Muscle of leg (tissue), 11 donors: ENCODE results near the gene PCDH9. TPM values are rescaled to one million over a fixed set of nuclear protein-coding genes. Genes with fewer than 3 reads are reported as not detected.
A peak's percentile ranks its signal among the peaks of the same experiment; 100 is the strongest.

Experiments used
- DNase-seq: peaks from one replicate; pipeline ENCODE4 v3.0.0; 2013
- H3K27ac ChIP-seq: one replicate; pipeline ENCODE4 v1.5.1; 2013; ENCODE audit warnings: mild to moderate bottlenecking, low read length, control low read depth
- H3K27me3 ChIP-seq: one replicate; pipeline ENCODE4 v1.6.1; 2013; ENCODE audit warnings: low read length; ENCODE audit not compliant: control insufficient read depth, insufficient read depth
- H3K36me3 ChIP-seq: one replicate; pipeline ENCODE4 v1.6.1; 2013; ENCODE audit warnings: low read length; ENCODE audit not compliant: control insufficient read depth, insufficient read depth
- H3K4me1 ChIP-seq: one replicate; pipeline ENCODE4 v1.6.1; 2013; ENCODE audit warnings: low read length; ENCODE audit not compliant: control insufficient read depth, insufficient read depth
- H3K4me3 ChIP-seq: one replicate; pipeline ENCODE4 v1.5.1; 2013; ENCODE audit warnings: low read length, control low read depth
- H3K9me3 ChIP-seq: replicated peaks from 2 replicates; pipeline ENCODE4 v1.6.1; 2013; ENCODE audit warnings: low read depth, low read length; ENCODE audit not compliant: control insufficient read depth
- WGBS: methylation state at CpG from one replicate; pipeline ENCODE4 v1.1.5; 2013; ENCODE audit warnings: missing lambda C conversion rate; ENCODE audit not compliant: insufficient coverage; 5-methylcytosine and 5-hydroxymethylcytosine counted together
- polyA plus RNA-seq, 8 donors: library from polyadenylated mRNA; unstranded; fragments of 120-200 nt; gene quantifications; one replicate each; pipeline versions ENCODE4 v1.2.1 to v1.2.3, GENCODE V29; 2013; ENCODE audit warnings: inconsistent platforms in 1 of 8, low replicate concordance in 1 of 8; ENCODE audit not compliant: insufficient read length in 8 of 8, insufficient read depth in 1 of 8
- total RNA-seq: library from RNA; stranded (reverse); fragments of 120-200 nt; gene quantifications from one replicate; pipeline ENCODE4 v1.2.4, GENCODE V29; 2013

The PCDH9 gene
- total and polyA plus RNA-seq, 9 donors: 1.7 to 8.3 (median 3.1) TPM

DNA sequence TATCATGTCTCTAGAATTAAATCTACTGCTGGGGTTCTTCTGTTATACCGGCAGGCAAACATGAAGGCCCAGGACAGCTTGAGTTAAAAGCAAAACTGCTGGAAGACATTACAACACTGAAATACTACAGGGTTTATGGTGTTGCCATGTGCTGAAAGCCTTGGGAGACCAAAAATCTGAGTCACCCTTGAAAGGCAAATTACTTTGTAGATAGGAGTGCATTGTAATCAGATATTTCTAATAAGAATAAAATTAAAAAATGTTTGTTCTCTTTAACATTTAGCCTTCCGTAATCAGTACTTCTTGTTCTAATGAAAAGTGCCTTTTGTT lies 181.3 kb downstream of the PCDH9 start:
- WGBS: no CpG with 5 or more reads among the region's 2 CpGs
- DNase-seq: no peak
- Histone ChIP-seq H3K4me3 (no peak overlapping the region), H3K27me3 (no peaks in the 10 kb centered on the region), H3K4me1 (no peaks in the 10 kb centered on the region), H3K27ac (no peak overlapping the region), H3K36me3 (no peaks in the 10 kb centered on the region), H3K9me3 (no peaks in the 10 kb centered on the region)

- H3K27ac ChIP-seq: no peak overlapping the region
- no CpG with 5 or more reads among the region's 4 CpGs for WGBS
Observed at GRCh38 chr13:67048084-67048820, 181.9 kb downstream of the PCDH9 start.

GRCh38 chr13:67045357-67045756 lies 184.8 kb downstream of the PCDH9 start:
- H3K36me3 ChIP-seq: no peaks in the 10 kb centered on the region
- no peaks in the 10 kb centered on the region for H3K27me3 ChIP-seq
- no peak overlapping the region for H3K27ac ChIP-seq
- WGBS: no CpG with 5 or more reads among the region's 1 CpG
- H3K4me1 ChIP-seq: no peaks in the 10 kb centered on the region
- no peak for DNase-seq
- no peak overlapping the region for H3K4me3 ChIP-seq
- no peaks in the 10 kb centered on the region for H3K9me3 ChIP-seq

More at GRCh38 chr13:67048084-67048820, 181.9 kb downstream of the PCDH9 start:
- H3K36me3 ChIP-seq: no peaks in the 10 kb centered on the region
- H3K4me1 ChIP-seq: no peaks in the 10 kb centered on the region
- no peak overlapping the region for H3K4me3 ChIP-seq
- H3K27me3 ChIP-seq: no peaks in the 10 kb centered on the region
- H3K9me3 ChIP-seq: no peaks in the 10 kb centered on the region
- peak; percentile 22 for DNase-seq

- no peak for DNase-seq
- Histone ChIP-seq H3K9me3 (no peaks in the 10 kb centered on the region), H3K27ac (no peak overlapping the region), H3K4me1 (no peaks in the 10 kb centered on the region), H3K27me3 (no peaks in the 10 kb centered on the region), H3K36me3 (no peaks in the 10 kb centered on the region), H3K4me3 (no peak overlapping the region)
- no CpG with 5 or more reads among the region's 1 CpG for WGBS
Observed at GRCh38 chr13:67043901-67044300, 186.2 kb downstream of the PCDH9 start.

DNA sequence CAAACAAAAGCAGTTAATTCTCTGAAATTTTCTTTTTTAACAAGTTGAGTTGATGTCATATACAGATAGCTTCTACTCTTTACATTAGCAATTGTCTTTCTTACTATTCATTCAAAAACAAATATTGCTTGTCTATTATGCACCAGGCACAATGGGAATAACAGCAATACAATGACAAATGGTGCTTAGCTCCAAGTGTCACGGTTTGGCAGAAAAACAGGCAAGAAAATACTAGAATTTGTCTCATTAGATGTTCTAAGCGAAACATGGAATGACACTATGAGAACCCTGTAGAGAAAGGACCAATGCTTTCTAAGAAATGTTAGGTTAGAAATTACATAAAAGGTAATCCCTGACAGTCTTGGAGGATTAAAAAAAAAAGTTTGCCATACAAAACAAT lies 187.6 kb downstream of the PCDH9 start:
- H3K27me3 ChIP-seq: no peaks in the 10 kb centered on the region
- no peak for DNase-seq
- H3K4me3 ChIP-seq: no peak overlapping the region
- no peak overlapping the region for H3K27ac ChIP-seq
- WGBS: 78% methylated on average over 1 of the region's 2 CpGs
- H3K36me3 ChIP-seq: no peaks in the 10 kb centered on the region
- no peaks in the 10 kb centered on the region for H3K4me1 ChIP-seq
- no peaks in the 10 kb centered on the region for H3K9me3 ChIP-seq

GRCh38 chr13:67036699-67037457 lies 193.3 kb downstream of the PCDH9 start:
- DNase-seq: peak; percentile 25
- Histone ChIP-seq H3K27ac (no peak overlapping the region), H3K27me3 (no peaks in the 10 kb centered on the region), H3K4me1 (no peaks in the 10 kb centered on the region), H3K4me3 (peak overlapping the region; percentile 11), H3K36me3 (no peaks in the 10 kb centered on the region), H3K9me3 (no peaks in the 10 kb centered on the region)
- 30% methylated on average over 4 of the region's 10 CpGs for WGBS

- Histone ChIP-seq H3K9me3 (no peaks in the 10 kb centered on the region), H3K27ac (no peak overlapping the region), H3K4me1 (no peaks in the 10 kb centered on the region), H3K36me3 (no peaks in the 10 kb centered on the region), H3K4me3 (no peak overlapping the region), H3K27me3 (no peaks in the 10 kb centered on the region)
- no peak for DNase-seq
- no CpG with 5 or more reads among the region's 1 CpG for WGBS
Observed at GRCh38 chr13:67033170-67033569, 197.0 kb downstream of the PCDH9 start.

GRCh38 chr13:67023130-67023876 lies 206.8 kb downstream of the PCDH9 start:
- no peaks in the 10 kb centered on the region for H3K36me3 ChIP-seq
- H3K27me3 ChIP-seq: no peaks in the 10 kb centered on the region
- H3K9me3 ChIP-seq: no peaks in the 10 kb centered on the region
- H3K4me3 ChIP-seq: no peak overlapping the region
- DNase-seq: peak; percentile 37
- no peak overlapping the region for H3K27ac ChIP-seq
- WGBS: no CpG with 5 or more reads among the region's 4 CpGs
- no peaks in the 10 kb centered on the region for H3K4me1 ChIP-seq

DNA sequence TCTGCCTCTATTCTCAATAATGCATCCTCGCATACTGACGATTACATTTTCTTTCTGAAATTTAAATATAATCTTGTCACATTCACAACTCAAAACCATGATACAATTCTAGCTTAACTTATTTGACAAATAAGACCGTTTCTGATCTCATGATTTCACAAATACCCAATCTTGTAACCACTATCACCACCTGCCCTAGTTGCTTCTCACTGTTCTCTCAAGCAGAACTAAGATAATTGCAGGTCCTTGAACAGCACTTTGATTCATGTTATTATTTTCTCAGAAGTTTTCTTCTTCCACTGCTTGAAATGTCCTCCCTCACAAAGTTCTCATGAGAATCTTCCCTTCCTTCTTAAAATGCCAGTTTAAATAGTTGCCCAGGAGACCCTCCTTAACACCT lies 211.4 kb downstream of the PCDH9 start:
- no peaks in the 10 kb centered on the region for H3K4me1 ChIP-seq
- no peak overlapping the region for H3K4me3 ChIP-seq
- H3K36me3 ChIP-seq: no peaks in the 10 kb centered on the region
- H3K9me3 ChIP-seq: no peaks in the 10 kb centered on the region
- 80% methylated on average over 3 of the region's 3 CpGs for WGBS
- DNase-seq: no peak
- H3K27ac ChIP-seq: no peak overlapping the region
- no peaks in the 10 kb centered on the region for H3K27me3 ChIP-seq

GRCh38 chr13:67017276-67017675 lies 212.9 kb downstream of the PCDH9 start:
- Histone ChIP-seq H3K9me3 (no peaks in the 10 kb centered on the region), H3K27ac (no peak overlapping the region), H3K4me3 (no peak overlapping the region), H3K36me3 (no peaks in the 10 kb centered on the region), H3K27me3 (no peaks in the 10 kb centered on the region), H3K4me1 (no peaks in the 10 kb centered on the region)
- WGBS: no CpG with 5 or more reads among the region's 2 CpGs
- DNase-seq: no peak
